Muscle layer of colon (tissue), 2 donors: ENCODE measurements around the gene DYNC1H1.
"Not testable (repeated sequence)": the region's sequence is repeated elsewhere in the genome, so short reads cannot be mapped to it uniquely, and the experiment has no call there.

Source experiments
- H3K27ac ChIP-seq: one replicate; pipeline ENCODE4 v1.7.0; 2013; ENCODE audit warnings: low read depth, mild to moderate bottlenecking, low read length, moderate library complexity
- H3K27me3 ChIP-seq, 2 donors: one replicate each; pipeline ENCODE4 v1.7.0; 2013; ENCODE audit warnings: low read length in 2 of 2, mild to moderate bottlenecking in 2 of 2; ENCODE audit not compliant: insufficient read depth in 2 of 2, control insufficient read depth in 1 of 2
- H3K36me3 ChIP-seq: one replicate; pipeline ENCODE4 v1.7.0; 2013; ENCODE audit warnings: mild to moderate bottlenecking, low read length; ENCODE audit not compliant: insufficient read depth
- H3K4me1 ChIP-seq: one replicate; pipeline ENCODE4 v1.7.0; 2013; ENCODE audit warnings: mild to moderate bottlenecking, low read length; ENCODE audit not compliant: insufficient read depth
- H3K4me3 ChIP-seq, 2 donors: one replicate each; pipeline ENCODE4 v1.7.0; 2013; ENCODE audit warnings: low read length in 2 of 2, low read depth in 1 of 2, mild to moderate bottlenecking in 1 of 2, moderate library complexity in 1 of 2
- H3K9ac ChIP-seq: one replicate; pipeline ENCODE4 v1.7.0; 2013; ENCODE audit warnings: low read length
- H3K9me3 ChIP-seq: one replicate; pipeline ENCODE4 v1.7.0; 2013; ENCODE audit warnings: mild to moderate bottlenecking, low read length
- donor health status: abdominal sarcoma.
- donor health status: Adenocarcinoma of cecum.

DYNC1H1 gene

GRCh38 chr14:101966742-101967141 is 2.4 kb downstream of the DYNC1H1 start:
- peaks cover 49% of the 10 kb centered on the region for H3K4me1 ChIP-seq
- no peak overlapping the region for H3K27ac ChIP-seq
- no peak overlapping the region for H3K9ac ChIP-seq

GRCh38 chr14:101968186-101968585 is 3.8 kb downstream of the DYNC1H1 start:
- Histone ChIP-seq H3K4me3 (no peak overlapping the region), H3K4me1 (peaks cover 44% of the 10 kb centered on the region), H3K27ac (no peak overlapping the region)

More at GRCh38 chr14:101966742-101967141, 2.4 kb downstream of the DYNC1H1 start:
- Histone ChIP-seq H3K27me3 (no peaks in the 10 kb centered on the region), H3K9me3 (no peaks in the 10 kb centered on the region), H3K4me3 (no peak overlapping the region), H3K36me3 (peaks cover 5% of the 10 kb centered on the region)

GRCh38 chr14:101969481-101969880 is 5.1 kb downstream of the DYNC1H1 start:
- Histone ChIP-seq H3K4me3 (no peak overlapping the region), H3K9ac (no peak overlapping the region), H3K27ac (no peak overlapping the region), H3K27me3 (no peaks in the 10 kb centered on the region), H3K9me3 (no peaks in the 10 kb centered on the region), H3K36me3 (peaks cover 5% of the 10 kb centered on the region), H3K4me1 (peaks cover 37% of the 10 kb centered on the region)

More at GRCh38 chr14:101968186-101968585, 3.8 kb downstream of the DYNC1H1 start:
- peak overlapping the region; percentile 7 for H3K9ac ChIP-seq
- H3K36me3 ChIP-seq = peaks cover 5% of the 10 kb centered on the region
- no peaks in the 10 kb centered on the region for H3K27me3 ChIP-seq
- H3K9me3 ChIP-seq = no peaks in the 10 kb centered on the region

- peaks cover 37% of the 10 kb centered on the region for H3K4me1 ChIP-seq
- H3K36me3 ChIP-seq = peaks cover 5% of the 10 kb centered on the region
- no peak overlapping the region for H3K4me3 ChIP-seq
- H3K9ac ChIP-seq = no peak overlapping the region
- H3K27ac ChIP-seq = no peak overlapping the region
- H3K27me3 ChIP-seq = no peaks in the 10 kb centered on the region
- H3K9me3 ChIP-seq = no peaks in the 10 kb centered on the region
These were observed 6.5 kb downstream of the DYNC1H1 start for GRCh38 chr14:101970830-101971400.

GRCh38 chr14:101971458-101971857 is 7.1 kb downstream of the DYNC1H1 start:
- H3K36me3 ChIP-seq, H3K27me3 ChIP-seq, H3K9ac ChIP-seq, H3K4me3 ChIP-seq, H3K9me3 ChIP-seq: not testable (repeated sequence)
- H3K4me1 ChIP-seq = peaks cover 31% of the 10 kb centered on the region
- peak overlapping the region; percentile 56 for H3K27ac ChIP-seq

GRCh38 chr14:101972126-101972866 is 7.9 kb downstream of the DYNC1H1 start:
- peak overlapping the region; percentile 56 for H3K27ac ChIP-seq
- H3K9ac ChIP-seq = no peak overlapping the region
- H3K4me3 ChIP-seq = no peak overlapping the region
- H3K27me3 ChIP-seq = no peaks in the 10 kb centered on the region
- peaks cover 23% of the 10 kb centered on the region for H3K4me1 ChIP-seq
- H3K9me3 ChIP-seq = no peaks in the 10 kb centered on the region
- H3K36me3 ChIP-seq = peaks cover 14% of the 10 kb centered on the region

- H3K27ac ChIP-seq = no peak overlapping the region
- H3K36me3 ChIP-seq = peaks cover 14% of the 10 kb centered on the region
- no peak overlapping the region for H3K9ac ChIP-seq
- no peaks in the 10 kb centered on the region for H3K27me3 ChIP-seq
- H3K4me1 ChIP-seq = peaks cover 16% of the 10 kb centered on the region
- H3K4me3 ChIP-seq = no peak overlapping the region
- no peaks in the 10 kb centered on the region for H3K9me3 ChIP-seq
These were observed 9.0 kb downstream of the DYNC1H1 start for GRCh38 chr14:101973356-101973755.

- Histone ChIP-seq H3K9me3 (no peaks in the 10 kb centered on the region), H3K4me3 (no peak overlapping the region), H3K36me3 (peaks cover 19% of the 10 kb centered on the region), H3K27me3 (no peaks in the 10 kb centered on the region), H3K9ac (no peak overlapping the region), H3K4me1 (peaks cover 21% of the 10 kb centered on the region), H3K27ac (no peak overlapping the region)
These were observed 10.9 kb downstream of the DYNC1H1 start for GRCh38 chr14:101975231-101975630.

- no peaks in the 10 kb centered on the region for H3K9me3 ChIP-seq
- no peak overlapping the region for H3K9ac ChIP-seq
- H3K27me3 ChIP-seq = no peaks in the 10 kb centered on the region
- no peak overlapping the region for H3K4me3 ChIP-seq
- peaks cover 21% of the 10 kb centered on the region for H3K36me3 ChIP-seq
- peaks cover 20% of the 10 kb centered on the region for H3K4me1 ChIP-seq
- no peak overlapping the region for H3K27ac ChIP-seq
These were observed 13.1 kb downstream of the DYNC1H1 start for GRCh38 chr14:101977311-101978071.

- H3K4me3 ChIP-seq = no peak overlapping the region
- peak overlapping the region; percentile 35 for H3K27ac ChIP-seq
- H3K9me3 ChIP-seq = no peaks in the 10 kb centered on the region
- no peaks in the 10 kb centered on the region for H3K27me3 ChIP-seq
- peaks cover 37% of the 10 kb centered on the region for H3K36me3 ChIP-seq
- H3K4me1 ChIP-seq = peaks cover 20% of the 10 kb centered on the region
- H3K9ac ChIP-seq = no peak overlapping the region
These were observed 15.3 kb downstream of the DYNC1H1 start for GRCh38 chr14:101979666-101980065.

- peak overlapping the region; percentile 35 for H3K27ac ChIP-seq
- H3K9ac ChIP-seq = no peak overlapping the region
- peaks cover 37% of the 10 kb centered on the region for H3K36me3 ChIP-seq
- H3K4me3 ChIP-seq = no peak overlapping the region
- H3K9me3 ChIP-seq = no peaks in the 10 kb centered on the region
- no peaks in the 10 kb centered on the region for H3K27me3 ChIP-seq
- H3K4me1 ChIP-seq = peaks cover 16% of the 10 kb centered on the region
These were observed 15.9 kb downstream of the DYNC1H1 start for GRCh38 chr14:101980251-101980650.
